Activated T-helper 1 cell treated with anti-CD3 and anti-CD28 coated beads, Interleukin-2, amount 50 U/mL, for 16 hours (primary cell): Measurements from ENCODE around the gene ARID5B.

ENCODE experiments used
- DNase-seq, 2 donors: peaks; one replicate each; pipeline ENCODE4 v3.0.0-alpha.2; 2020; ENCODE audit warnings: low read depth in 1 of 2, low spot score in 1 of 2

The ARID5B gene

GRCh38 chr10:62085821-62086220 is 184.3 kb downstream of the ARID5B start:
- no peak for DNase-seq

DNA sequence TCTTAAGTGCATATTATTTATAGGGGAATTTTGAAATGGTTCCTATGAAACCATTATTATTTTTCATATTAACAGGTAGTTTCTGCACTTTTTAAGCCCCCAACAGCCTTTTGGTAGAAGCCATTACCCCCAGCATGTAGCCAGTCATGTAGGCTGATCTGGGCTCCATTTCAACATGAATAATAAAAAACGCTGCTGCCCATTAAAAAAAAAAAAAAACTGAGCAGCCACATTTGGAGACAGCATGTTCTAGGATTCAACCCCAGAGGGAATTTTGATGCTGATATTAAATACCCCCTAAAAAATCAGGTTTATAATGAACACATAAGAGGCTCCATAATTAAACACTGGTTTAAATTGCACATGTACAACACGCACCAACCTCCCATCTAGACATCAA is 185.8 kb downstream of the ARID5B start:
- DNase-seq = no peak

- no peak for DNase-seq
These were observed 187.3 kb downstream of the ARID5B start for GRCh38 chr10:62088786-62089185.

GRCh38 chr10:62092301-62093030 is 191.0 kb downstream of the ARID5B start:
- DNase-seq = no peak

- no peak for DNase-seq
These were observed 192.4 kb downstream of the ARID5B start for GRCh38 chr10:62093863-62094291.

DNA sequence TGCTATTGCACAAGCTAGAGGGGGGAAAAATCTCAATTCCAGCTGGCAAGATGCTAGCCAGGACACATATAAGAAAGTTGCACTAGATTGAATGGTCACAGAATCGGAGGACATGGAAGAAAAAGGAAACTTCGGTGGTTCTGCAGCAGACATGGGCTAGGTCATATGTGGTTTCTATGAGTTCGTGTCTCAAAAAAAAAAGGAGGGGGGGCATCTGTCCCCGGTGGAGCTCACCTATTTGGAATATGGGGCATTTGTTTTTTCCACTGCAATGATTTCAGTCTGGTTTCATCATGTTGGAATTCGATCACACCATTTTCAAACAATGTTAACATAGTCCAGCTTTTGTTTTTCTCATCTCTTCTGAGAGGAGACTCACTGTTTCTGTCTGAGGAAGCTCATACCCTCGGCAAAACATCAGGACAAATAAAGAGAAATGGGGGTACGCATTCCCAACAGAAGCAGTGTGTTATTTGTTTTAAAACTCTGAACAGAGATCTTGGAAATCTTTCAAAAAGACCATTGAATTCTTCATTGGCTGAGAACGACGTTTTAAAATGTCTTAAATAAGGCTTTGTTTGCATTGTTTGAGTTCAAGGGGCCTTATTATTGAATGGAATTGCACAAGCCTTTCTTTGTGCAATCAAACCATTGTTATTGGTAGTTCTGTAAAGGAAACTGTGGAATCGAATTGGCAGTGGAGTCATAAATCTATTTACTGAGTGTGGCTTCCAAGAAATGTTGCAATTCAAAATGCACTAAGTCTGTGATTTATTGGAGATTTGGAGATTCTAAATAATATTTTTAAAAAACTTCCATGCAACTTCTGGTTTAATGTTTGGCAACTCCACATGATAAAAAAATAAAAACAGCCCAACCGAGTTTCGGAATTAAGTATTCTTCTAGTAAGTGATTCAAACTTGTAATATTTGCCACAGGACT is 194.0 kb downstream of the ARID5B start:
- DNase-seq = no peak

- no peak for DNase-seq
These were observed 194.9 kb downstream of the ARID5B start for GRCh38 chr10:62096256-62096933.

DNA sequence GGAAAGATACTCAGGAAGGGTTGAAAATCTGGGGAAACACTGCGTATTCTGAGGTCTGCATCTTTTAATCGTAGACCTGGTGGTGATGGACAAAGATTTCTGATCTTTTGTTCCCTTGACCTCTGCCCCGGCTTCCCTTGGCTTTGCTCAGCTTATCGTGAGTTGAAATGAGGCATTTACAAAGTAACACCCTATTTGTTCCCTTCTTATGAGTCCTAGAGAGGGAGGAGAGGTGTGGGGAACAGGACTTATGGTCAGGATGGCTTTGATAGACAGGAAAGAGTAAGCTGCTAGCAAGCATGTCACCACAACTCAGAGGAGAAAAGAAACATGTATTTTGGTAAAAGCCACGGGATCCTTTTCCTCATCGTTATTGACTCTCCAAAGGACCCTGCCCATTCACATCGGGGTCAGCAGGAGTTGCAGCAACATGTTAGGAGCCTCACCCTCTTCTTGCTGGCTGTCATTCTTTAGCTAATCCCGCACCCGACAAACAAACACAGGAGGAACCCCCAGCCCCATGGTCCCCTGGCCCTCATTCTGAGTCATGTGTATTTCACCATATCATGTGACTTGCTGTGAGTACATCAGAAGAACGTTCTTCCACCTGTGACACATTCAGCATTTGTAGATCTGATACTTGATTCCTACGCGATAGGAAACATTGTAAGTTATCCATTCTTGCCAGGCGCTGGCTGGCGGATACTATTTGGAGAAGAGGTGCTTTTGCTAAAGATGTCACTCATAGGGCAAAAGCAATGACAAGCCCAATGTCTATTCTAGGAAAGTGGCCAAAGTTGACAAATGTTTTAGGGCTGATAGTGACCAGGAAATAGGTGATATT is 197.0 kb downstream of the ARID5B start:
- no peak for DNase-seq

- DNase-seq = no peak
These were observed 197.8 kb downstream of the ARID5B start for GRCh38 chr10:62099299-62099698.

GRCh38 chr10:62103857-62104256 is 202.4 kb downstream of the ARID5B start:
- no peak for DNase-seq

GRCh38 chr10:62106929-62107519 is 205.5 kb downstream of the ARID5B start:
- DNase-seq = no peak

DNA sequence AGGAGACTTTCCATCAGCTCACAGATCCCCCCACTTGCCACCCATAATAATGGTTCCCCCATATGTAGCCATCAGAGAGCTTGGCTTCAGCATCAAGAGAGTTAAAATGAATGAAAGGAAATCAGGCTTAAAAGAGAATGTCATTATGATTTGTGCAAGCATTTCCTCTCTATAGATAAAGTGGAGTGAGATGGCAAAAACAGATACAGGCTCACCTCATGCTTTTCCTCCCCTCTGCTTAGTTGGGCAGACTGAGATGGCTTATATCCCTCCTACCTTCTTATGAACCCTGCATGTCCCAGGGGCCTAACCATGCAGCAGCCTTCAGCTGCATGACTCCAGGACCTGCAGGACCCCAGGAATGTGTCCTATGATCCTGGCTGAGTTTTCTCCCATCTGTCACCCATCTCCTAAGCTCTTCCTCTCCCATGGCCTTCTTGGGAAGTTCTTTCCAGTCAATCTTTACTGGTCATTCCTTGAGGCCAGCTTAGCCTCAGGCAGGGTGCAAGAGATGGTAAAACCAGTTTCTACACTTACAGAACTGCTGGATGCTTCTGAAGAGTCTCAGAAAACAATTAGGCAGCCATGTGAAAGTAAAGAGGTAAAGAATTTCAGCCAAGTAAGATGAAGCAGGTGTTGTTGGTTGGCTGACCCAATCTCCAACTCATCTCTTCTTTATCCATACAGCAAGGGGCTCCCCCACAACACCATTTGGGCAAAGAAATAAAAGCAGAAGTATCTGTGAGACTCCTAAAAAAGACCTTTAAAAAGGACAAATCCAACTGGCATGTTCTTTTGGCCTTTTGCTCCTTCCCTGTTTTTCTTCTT is 207.5 kb downstream of the ARID5B start:
- no peak for DNase-seq

DNA sequence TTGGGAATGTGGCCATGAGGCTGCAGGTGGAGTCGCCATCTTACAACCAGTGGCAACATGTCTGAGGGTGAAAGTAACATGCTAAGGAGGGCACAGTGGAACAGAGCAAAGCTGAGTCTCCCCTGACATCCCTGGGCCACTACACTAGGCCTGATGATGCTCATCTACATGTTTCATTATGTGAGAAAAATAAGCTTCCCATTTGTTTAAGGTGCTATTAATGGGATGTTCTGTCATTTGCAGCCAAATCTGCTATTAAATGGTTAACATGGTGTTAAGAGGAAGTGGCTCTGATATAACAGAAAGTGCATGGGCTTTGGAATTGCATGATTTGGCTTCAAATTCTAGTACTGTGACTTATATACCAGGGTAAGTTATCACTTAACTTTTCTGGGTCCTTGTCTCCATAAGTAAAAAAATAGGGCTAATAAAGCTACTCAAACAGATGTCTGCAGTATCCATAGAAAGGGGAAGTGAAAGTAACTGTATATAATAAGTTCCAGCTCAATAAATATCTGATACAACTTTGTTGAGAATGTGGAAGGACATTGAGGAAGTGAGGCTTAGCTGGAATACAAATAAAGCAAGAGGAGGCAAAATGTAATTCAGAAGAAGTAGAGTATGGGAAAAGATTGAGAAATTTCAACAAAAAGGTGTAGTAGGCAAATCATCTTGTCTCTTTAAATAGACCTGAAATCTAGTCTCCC is 208.2 kb downstream of the ARID5B start:
- no peak for DNase-seq

DNA sequence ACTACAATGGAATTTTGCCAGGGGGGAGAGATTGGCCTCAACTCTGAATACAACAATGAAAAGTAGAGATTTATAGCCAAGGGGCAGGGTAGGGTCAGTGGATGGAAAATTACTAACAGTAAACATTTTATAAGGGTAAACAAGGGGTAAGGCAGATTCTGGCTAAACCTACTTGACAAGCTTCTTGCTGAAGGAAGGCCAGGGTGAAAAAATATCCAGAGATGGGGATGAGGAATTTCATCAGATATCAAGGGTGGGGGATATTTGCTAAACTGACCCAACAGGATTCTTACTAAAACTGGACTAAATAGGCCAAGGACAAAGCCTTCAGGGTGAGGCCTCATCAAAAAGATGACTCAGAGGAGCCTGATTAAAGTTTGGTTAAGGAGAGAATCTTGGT is 210.8 kb downstream of the ARID5B start:
- DNase-seq = no peak

DNA sequence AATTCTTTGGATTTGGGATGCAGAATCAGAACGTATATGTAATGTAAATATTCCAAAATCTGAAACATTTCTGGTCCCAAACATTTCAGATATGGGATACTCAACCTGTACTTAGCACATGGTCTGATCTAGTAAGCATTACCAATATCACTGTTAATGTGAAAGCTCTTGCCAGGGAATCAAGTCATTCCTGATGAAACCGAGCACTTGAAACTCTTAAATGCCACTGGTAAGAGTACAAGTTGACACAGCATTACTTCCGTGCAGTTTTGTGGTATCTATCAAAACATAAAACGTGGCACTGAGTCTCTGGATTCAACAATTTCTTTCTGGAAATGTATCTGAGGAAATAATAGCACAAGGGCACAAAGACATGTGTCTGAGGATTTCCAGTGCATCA is 211.5 kb downstream of the ARID5B start:
- no peak for DNase-seq

GRCh38 chr10:62113680-62114079 is 212.2 kb downstream of the ARID5B start:
- no peak for DNase-seq

DNA sequence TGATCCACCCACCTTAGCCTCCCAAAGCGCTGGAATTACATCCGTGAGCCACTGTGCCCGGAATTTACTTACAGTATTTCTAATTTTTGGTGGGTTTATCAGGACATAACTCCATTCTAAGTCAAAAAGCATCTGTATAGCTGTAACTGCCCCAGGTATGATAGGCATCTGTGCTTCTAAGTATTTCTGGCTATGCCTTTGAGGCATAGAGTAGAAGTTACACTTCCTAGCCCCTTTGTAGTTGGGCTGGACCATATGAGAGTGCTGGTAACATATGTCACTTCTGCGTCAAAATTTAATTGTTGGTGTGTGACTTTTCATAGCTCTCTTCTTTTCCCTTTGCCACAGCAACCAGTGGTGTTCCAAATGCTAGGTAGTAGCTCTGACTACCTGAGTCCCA is 213.8 kb downstream of the ARID5B start:
- no peak for DNase-seq

- no peak for DNase-seq
These were observed 214.3 kb downstream of the ARID5B start for GRCh38 chr10:62115842-62116241.

DNA sequence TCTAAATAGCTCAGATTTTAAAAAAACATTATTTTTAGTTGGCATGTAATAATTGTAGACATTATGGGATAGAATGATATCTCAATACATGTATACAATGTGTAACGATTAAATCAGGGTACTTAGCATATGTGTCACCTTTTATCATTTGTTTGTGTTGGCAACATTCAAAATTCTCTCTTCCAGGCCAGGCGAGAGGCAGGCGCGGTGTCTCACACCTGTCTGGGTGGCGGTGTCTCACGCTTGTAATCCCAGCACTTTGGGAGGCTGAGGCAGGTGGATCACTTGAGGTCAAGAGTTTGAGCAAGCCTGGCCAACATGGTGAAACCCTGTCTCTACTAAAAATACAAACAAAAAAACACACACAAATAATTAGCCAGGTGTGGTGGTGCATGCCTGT is 215.4 kb downstream of the ARID5B start:
- no peak for DNase-seq
